Measurements from ENCODE around the gene HDAC5. TPM values are rescaled to one million over a fixed set of nuclear protein-coding genes. Genes with fewer than 3 reads are reported as not detected.

The HDAC5 gene
- total RNA-seq, 1 donor from 2014 or later, result 86.9 TPM

- H3K36me3 ChIP-seq, result no peaks in the 10 kb centered on the region
- H3K27ac ChIP-seq, result no peak overlapping the region
- H3K4me3 ChIP-seq, result no peak overlapping the region
- peaks cover 9% of the 10 kb centered on the region for H3K4me1 ChIP-seq
- no peaks in the 10 kb centered on the region for H3K27me3 ChIP-seq
- intact Hi-C loops (cut with DNase I), result loop anchor here (10.0 kb wide), 1 partner anchor 223 kb away; the partner anchor contains the start of gene PPY
- no peaks in the 10 kb centered on the region for H3K9me3 ChIP-seq
- no peak for DNase-seq (ENCODE audit: extremely low spot score in 2 of 2)
- TF ChIP-seq CTCF (IDR thresholded peaks at IDR 0.05) (no peak), POLR2AphosphoS5 (IDR thresholded peaks at IDR 0.05; ENCODE audit: insufficient read depth in 1 of 2, low read depth in 1 of 2) (no peak), POLR2A (IDR thresholded peaks at IDR 0.05) (no peak)
These were observed 43.9 kb upstream of the HDAC5 start for GRCh38 chr17:44167181-44167861.

GRCh38 chr17:44164476-44164875, 41.0 kb upstream of the HDAC5 start:
- intact Hi-C loops (cut with DNase I), result loop anchor here (10.0 kb wide), 1 partner anchor 220 kb away; the partner anchor contains the start of gene PPY
- H3K4me1 ChIP-seq, result no peaks in the 10 kb centered on the region
- TF ChIP-seq CTCF (IDR thresholded peaks at IDR 0.05) (no peak), POLR2AphosphoS5 (IDR thresholded peaks at IDR 0.05; ENCODE audit: insufficient read depth in 1 of 2, low read depth in 1 of 2) (no peak), POLR2A (IDR thresholded peaks at IDR 0.05) (no peak)
- H3K36me3 ChIP-seq, result no peaks in the 10 kb centered on the region
- H3K9me3 ChIP-seq, result no peaks in the 10 kb centered on the region
- H3K27ac ChIP-seq, result no peak overlapping the region
- DNase-seq (ENCODE audit: extremely low spot score in 2 of 2), result no peak
- H3K27me3 ChIP-seq, result no peaks in the 10 kb centered on the region
- no peak overlapping the region for H3K4me3 ChIP-seq

GRCh38 chr17:44159519-44160210, 36.2 kb upstream of the HDAC5 start:
- Histone ChIP-seq H3K4me3 (no peak overlapping the region), H3K9me3 (no peaks in the 10 kb centered on the region), H3K4me1 (no peaks in the 10 kb centered on the region), H3K36me3 (no peaks in the 10 kb centered on the region), H3K27ac (no peak overlapping the region), H3K27me3 (no peaks in the 10 kb centered on the region)
- no peak for DNase-seq (ENCODE audit: extremely low spot score in 2 of 2)
- TF ChIP-seq POLR2AphosphoS5 (IDR thresholded peaks at IDR 0.05; ENCODE audit: insufficient read depth in 1 of 2, low read depth in 1 of 2) (no peak), CTCF (IDR thresholded peaks at IDR 0.05) (no peak), POLR2A (IDR thresholded peaks at IDR 0.05) (no peak)
- intact Hi-C loops (cut with DNase I), result loop anchor here (10.0 kb wide), 1 partner anchor 215 kb away; the partner anchor contains the start of gene PPY

- no peak for DNase-seq (ENCODE audit: extremely low spot score in 2 of 2)
- no peak for TF ChIP-seq POLR2A (IDR thresholded peaks at IDR 0.05)
- no peak for TF ChIP-seq CTCF (IDR thresholded peaks at IDR 0.05)
- no peak for TF ChIP-seq POLR2AphosphoS5 (IDR thresholded peaks at IDR 0.05; ENCODE audit: insufficient read depth in 1 of 2, low read depth in 1 of 2)
- intact Hi-C loops (cut with DNase I), result no loop called here
These were observed 32.0 kb upstream of the HDAC5 start for GRCh38 chr17:44155488-44155887.

GRCh38 chr17:44152875-44153274, 29.4 kb upstream of the HDAC5 start:
- Histone ChIP-seq H3K4me1 (no peaks in the 10 kb centered on the region), H3K36me3 (no peaks in the 10 kb centered on the region), H3K4me3 (no peak overlapping the region), H3K27ac (no peak overlapping the region), H3K9me3 (no peaks in the 10 kb centered on the region), H3K27me3 (no peaks in the 10 kb centered on the region)
- intact Hi-C loops (cut with DNase I), result no loop called here
- DNase-seq (ENCODE audit: extremely low spot score in 2 of 2), result no peak
- TF ChIP-seq POLR2AphosphoS5 (IDR thresholded peaks at IDR 0.05; ENCODE audit: insufficient read depth in 1 of 2, low read depth in 1 of 2) (no peak), CTCF (IDR thresholded peaks at IDR 0.05) (no peak), POLR2A (IDR thresholded peaks at IDR 0.05) (no peak)

More at GRCh38 chr17:44155488-44155887, 32.0 kb upstream of the HDAC5 start:
- no peaks in the 10 kb centered on the region for H3K9me3 ChIP-seq
- H3K4me3 ChIP-seq, result no peak overlapping the region
- no peak overlapping the region for H3K27ac ChIP-seq
- no peaks in the 10 kb centered on the region for H3K4me1 ChIP-seq
- no peaks in the 10 kb centered on the region for H3K27me3 ChIP-seq
- no peaks in the 10 kb centered on the region for H3K36me3 ChIP-seq
